ENCODE data around the gene CSF2.

The CSF2 gene

GRCh38 chr5:132070460-132071337 lies 2.9 kb upstream of the CSF2 start:
- DNase-seq, result no peak

GRCh38 chr5:132071338-132071707 lies 2.3 kb upstream of the CSF2 start:
- DNase-seq, result no peak

- DNase-seq, result no peak
These were observed 1.5 kb upstream of the CSF2 start for GRCh38 chr5:132072070-132072469.

- no peak for DNase-seq
These were observed 1.1 kb upstream of the CSF2 start for GRCh38 chr5:132072528-132072927.

GRCh38 chr5:132074091-132074771 lies 642 bp downstream of the CSF2 start:
- no peak for DNase-seq

GRCh38 chr5:132074772-132075718 lies 1.5 kb downstream of the CSF2 start:
- DNase-seq, result no peak

GRCh38 chr5:132075719-132076077 lies 2.1 kb downstream of the CSF2 start:
- DNase-seq, result no peak

- DNase-seq, result no peak
These were observed 2.7 kb downstream of the CSF2 start for GRCh38 chr5:132076202-132076830.

GRCh38 chr5:132076983-132077382 lies 3.4 kb downstream of the CSF2 start:
- DNase-seq, result no peak

- no peak for DNase-seq
These were observed 5.5 kb downstream of the CSF2 start for GRCh38 chr5:132079081-132079480.

- DNase-seq, result no peak
These were observed 6.0 kb downstream of the CSF2 start for GRCh38 chr5:132079619-132080018.

- DNase-seq, result no peak
These were observed 7.0 kb downstream of the CSF2 start for GRCh38 chr5:132080595-132080994.

- DNase-seq, result no peak
These were observed 7.9 kb downstream of the CSF2 start for GRCh38 chr5:132081458-132081857.

GRCh38 chr5:132082329-132083023 lies 8.9 kb downstream of the CSF2 start:
- DNase-seq, result no peak

- DNase-seq, result no peak
These were observed 9.6 kb downstream of the CSF2 start for GRCh38 chr5:132083071-132083678.

- DNase-seq, result no peak
These were observed 12.1 kb downstream of the CSF2 start for GRCh38 chr5:132085686-132086085.

GRCh38 chr5:132086277-132086794 lies 12.7 kb downstream of the CSF2 start:
- DNase-seq, result no peak

- DNase-seq, result no peak
These were observed 13.6 kb downstream of the CSF2 start for GRCh38 chr5:132087176-132087575.

GRCh38 chr5:132087661-132088060 lies 14.1 kb downstream of the CSF2 start:
- no peak for DNase-seq

GRCh38 chr5:132089363-132089762 lies 15.8 kb downstream of the CSF2 start:
- no peak for DNase-seq

GRCh38 chr5:132090107-132090506 lies 16.5 kb downstream of the CSF2 start:
- DNase-seq, result no peak

- DNase-seq, result no peak
These were observed 19.7 kb downstream of the CSF2 start for GRCh38 chr5:132093271-132093670.

Data from NCI-H1092 treated with DMSO at 0.1 percent for 48 hours (cell line).